ENCODE data around the gene MARCHF4. TPM values are rescaled to one million over a fixed set of nuclear protein-coding genes. Genes with fewer than 3 reads are reported as not detected.

MARCHF4 gene
- total and polyA plus RNA-seq, 2 of the 4 experiments (the other 2 are of a cell fraction) = 2.3 to 12.0 TPM

- Histone ChIP-seq H3K79me1 (ENCODE audit: low read depth in 1 of 2, low read length in 2 of 2) (peaks cover 37 to 91% of the 10 kb centered on the region in 2 experiments), H2BK120ac (ENCODE audit: low read depth, low read length) (no peak overlapping the region), H3K56ac (ENCODE audit: extremely low read depth, insufficient read depth, low read length) (no peak overlapping the region), H2AK5ac (ENCODE audit: low read depth, low read length) (no peak overlapping the region), H3K4me2 (ENCODE audit: low read depth, low read length) (no peak overlapping the region), H3K27ac (ENCODE audit: insufficient read depth, low read length) (no peak overlapping the region), H2BK20ac (ENCODE audit: low read depth, low read length) (no peak overlapping the region), H2AK9ac (replicated peaks; ENCODE audit: low read depth, low read length, poor library complexity) (no peak overlapping the region), H4K8ac (ENCODE audit: low read depth in 2 of 2, low read length in 2 of 2) (no peak overlapping the region), H3K14ac (replicated peaks; ENCODE audit: low read depth, low read length) (no peak overlapping the region), H2BK5ac (ENCODE audit: low read depth, low read length, poor library complexity, severe bottlenecking) (no peak overlapping the region), H3K18ac (ENCODE audit: low read depth, low read length) (no peak overlapping the region), H4K20me1 (ENCODE audit: insufficient read depth, low read length) (peaks cover 34% of the 10 kb centered on the region; the same call in 1 of the 2 replicates), H3K23ac (ENCODE audit: low read depth, low read length) (no peak overlapping the region), H3K36me3 (ENCODE audit: control insufficient read depth, insufficient read depth, low read length) (no peaks in the 10 kb centered on the region), H4K5ac (ENCODE audit: low read depth, low read length) (no peak overlapping the region), H2BK15ac (ENCODE audit: low read depth, low read length) (no peak overlapping the region), H3K4me3 (ENCODE audit: insufficient read depth, low read depth, low read length) (no peak overlapping the region), H4K91ac (ENCODE audit: insufficient read depth, low read depth, low read length) (no peak overlapping the region), H3K27me3 (ENCODE audit: control insufficient read depth, insufficient read depth, low read length) (no peaks in the 10 kb centered on the region), H3K4me1 (ENCODE audit: control insufficient read depth, insufficient read depth, low read length) (peaks cover 6% of the 10 kb centered on the region), H3K9me3 (ENCODE audit: control insufficient read depth, insufficient read depth, low read length) (no peaks in the 10 kb centered on the region), H3K4ac (ENCODE audit: low read depth, low read length) (no peak overlapping the region), H2AFZ (replicated peaks; ENCODE audit: low read length, poor library complexity) (no peak overlapping the region), H3K9ac (ENCODE audit: low read depth, low read length) (no peak overlapping the region), H3K9me1 (ENCODE audit: insufficient read depth, low read length) (peaks cover 26% of the 10 kb centered on the region; the same call in 1 of the 2 replicates)
- BruUV-seq (replicated peaks) = no TSS peak
- intact Hi-C loops (cut with micrococcal nuclease) = no loop called here
- TF ChIP-seq CEBPB (IDR thresholded peaks at IDR 0.05; ENCODE audit: low read depth, low read length) (no peak), USF2 (IDR thresholded peaks at IDR 0.05; ENCODE audit: low read depth, low read length) (no peak), CTCF (conservative IDR thresholded peaks at IDR 0.05; ENCODE audit: low read depth, low read length) (no peak), MXI1 (IDR thresholded peaks at IDR 0.05; ENCODE audit: borderline replicate concordance, low read depth, low read length) (no peak), ELK1 (IDR thresholded peaks at IDR 0.05; ENCODE audit: borderline replicate concordance, low read depth, low read length) (no peak), RCOR1 (IDR thresholded peaks at IDR 0.05; ENCODE audit: insufficient replicate concordance, low read length) (no peak)
- ATAC-seq (ENCODE audit: low read depth) (no peak), DNase-seq (no peak)
- dilution Hi-C loops (cut with HindIII; ENCODE audit: low sequenced_read_pairs, unreplicated experiment) = no loop called here
- in situ Hi-C loops (cut with MboI; ENCODE audit: low sequenced_read_pairs) = no loop called here
- ChIA-PET CTCF (no interaction called here), POLR2A (ENCODE audit: unreplicated experiment) (no interaction called here)
- WGBS, 2 experiments (ENCODE audit: extremely low coverage in 2 of 2, insufficient read length in 1 of 2) = no CpG with 5 or more reads among the region's 2 CpGs
These were observed 6.8 kb downstream of the MARCHF4 start for GRCh38 chr2:216365518-216365917.

Data from IMR-90 (cell line).